Ammon's horn (tissue), 1 donor: Measurements from ENCODE around the gene IPMK.

ENCODE experiments used
- DNase-seq: peaks from one replicate; pipeline ENCODE4 v3.0.0-alpha.2; 2016; ENCODE audit warnings: low spot score

The IPMK gene

DNA sequence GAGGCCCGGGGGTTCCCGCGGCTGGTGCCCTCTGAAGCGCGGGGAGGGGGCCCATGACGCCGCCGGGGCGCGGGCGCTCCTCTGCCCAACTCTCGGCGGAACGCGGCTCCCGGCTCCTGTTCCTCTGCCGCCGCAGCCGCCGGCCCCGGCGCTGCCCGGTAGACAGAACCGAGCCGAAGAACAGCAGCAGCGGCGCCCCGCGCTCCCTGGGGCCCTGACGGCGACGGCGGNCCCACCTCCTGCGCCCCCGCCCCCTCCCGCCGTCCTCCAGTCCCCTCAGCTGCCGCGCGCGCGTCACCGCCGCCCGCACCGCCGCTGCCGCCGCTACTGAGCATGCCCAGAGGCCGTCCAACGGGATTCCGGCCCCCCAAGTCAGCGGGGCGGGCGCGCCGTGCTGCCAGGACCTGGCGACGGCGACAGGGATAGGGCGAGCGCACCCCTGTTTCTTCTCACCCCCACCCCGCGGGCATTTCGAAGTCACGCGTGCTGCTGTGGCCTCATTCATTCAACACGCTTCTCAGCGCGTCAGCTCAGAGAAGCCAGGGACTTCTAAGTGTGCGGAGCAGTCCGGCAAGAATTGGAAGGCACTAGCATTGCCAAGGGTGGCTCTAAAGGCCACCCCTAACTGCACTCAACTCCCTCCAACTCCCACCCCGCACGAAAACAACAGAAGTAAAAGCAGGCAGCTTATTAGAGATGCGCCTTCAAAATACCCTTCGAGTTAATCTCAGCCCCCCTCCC lies at the start of gene IPMK:
Gene IPMK (minus strand): TSS at position 182 of the 741 bp plus-strand sequence. CDS start 283 bp downstream, outside the sequence.
- peak; percentile 95 for DNase-seq

DNA sequence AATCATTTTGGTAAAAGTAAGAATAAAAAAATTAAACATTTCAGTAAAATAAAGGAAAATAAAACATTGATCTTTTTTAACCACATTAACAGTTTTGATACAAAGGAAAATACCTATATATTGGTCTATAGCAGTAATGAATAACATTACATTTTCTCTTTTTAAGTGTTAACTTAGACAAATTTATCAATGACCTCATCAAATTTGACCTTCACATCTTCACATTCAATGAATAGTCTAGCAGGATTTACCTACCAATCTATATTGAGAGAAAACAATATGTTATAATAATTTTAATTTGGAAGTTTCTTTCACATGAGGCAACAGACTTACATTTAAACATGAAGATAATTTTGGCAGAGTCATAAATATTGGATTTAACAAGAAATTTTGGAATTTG lies 49.2 kb upstream of the IPMK start:
- no peak for DNase-seq

DNA sequence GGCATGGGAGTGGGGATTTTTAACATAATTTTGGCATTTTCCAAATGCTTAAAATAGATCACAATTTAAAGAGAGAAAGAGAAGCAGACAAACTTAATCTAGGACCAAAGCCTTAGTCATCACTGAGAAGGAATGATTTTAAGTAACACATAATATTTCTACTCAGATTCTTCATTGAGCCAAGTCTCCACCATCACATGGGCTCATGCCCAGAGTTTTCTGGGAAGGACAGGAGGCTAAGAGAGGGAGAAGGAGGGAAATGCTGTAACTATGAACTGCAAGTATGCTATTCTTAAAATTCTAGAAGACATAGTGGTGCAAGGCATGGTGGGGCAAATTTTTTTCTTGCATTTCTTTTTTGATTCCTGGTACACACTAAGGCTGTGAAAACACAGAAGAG lies 43.3 kb upstream of the IPMK start:
- DNase-seq: no peak

DNA sequence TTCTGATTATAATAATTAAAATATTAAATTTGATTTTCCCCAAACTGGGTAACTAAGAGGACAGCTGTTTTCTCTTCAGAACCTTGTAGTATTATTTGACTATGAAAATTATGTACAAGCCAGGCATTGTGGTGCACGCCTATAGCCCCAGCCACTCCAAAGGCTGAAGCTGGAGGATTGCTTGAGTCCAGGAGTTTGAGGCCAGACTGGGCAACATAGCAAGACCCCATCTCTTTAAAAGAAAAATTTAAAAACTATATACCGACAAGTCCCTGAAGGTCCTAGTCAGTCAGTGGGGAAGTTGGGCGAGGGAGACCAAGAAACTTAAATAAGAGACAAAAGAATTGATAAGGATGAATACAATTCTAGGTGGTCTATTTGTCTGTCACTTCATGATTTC lies 40.0 kb upstream of the IPMK start:
- no peak for DNase-seq

DNA sequence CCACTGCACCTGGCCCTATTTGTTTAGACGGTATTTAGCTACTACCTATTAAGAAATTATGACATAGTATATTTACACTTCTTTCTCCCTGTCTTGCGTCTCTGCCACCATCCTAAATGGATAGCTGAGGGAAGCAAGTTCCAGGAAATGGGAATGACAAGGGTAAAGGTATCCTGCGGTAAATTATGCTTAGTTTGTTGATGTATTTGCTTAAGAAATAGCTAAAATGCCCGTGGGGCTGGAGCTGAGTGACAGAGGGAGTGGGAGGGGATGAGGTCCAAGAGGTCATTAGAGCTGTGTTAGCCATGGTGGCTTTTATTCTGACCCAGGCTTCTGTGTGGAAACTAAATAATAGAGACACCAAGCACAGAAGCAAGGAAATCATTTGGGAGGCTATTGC lies 38.1 kb upstream of the IPMK start:
- DNase-seq: no peak

DNA sequence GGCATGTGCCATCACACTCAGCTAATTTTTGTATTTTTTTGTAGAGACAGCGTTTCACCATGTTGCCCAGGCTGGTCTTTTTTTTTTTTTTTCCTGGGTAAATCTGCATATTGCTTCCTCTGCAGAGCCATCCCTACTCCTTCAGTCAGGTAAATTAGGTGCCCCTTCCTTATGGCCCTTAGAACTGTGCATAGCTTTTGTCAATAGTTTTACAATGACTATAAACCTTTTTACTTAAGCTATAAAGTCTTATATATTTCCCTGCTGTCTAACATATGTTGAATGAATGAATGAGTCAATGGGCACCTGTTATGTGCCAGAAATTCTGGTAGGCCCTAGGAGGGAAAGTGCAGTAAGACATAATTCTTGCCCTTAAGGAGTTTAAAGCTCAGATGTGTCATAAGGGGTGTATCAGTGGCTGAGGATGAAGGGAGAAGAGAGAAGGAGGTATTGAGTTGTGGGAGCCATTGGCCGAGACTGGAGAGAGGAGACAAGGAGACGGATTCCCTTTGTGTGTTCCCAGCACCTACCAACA lies 36.5 kb upstream of the IPMK start:
- no peak for DNase-seq

DNA sequence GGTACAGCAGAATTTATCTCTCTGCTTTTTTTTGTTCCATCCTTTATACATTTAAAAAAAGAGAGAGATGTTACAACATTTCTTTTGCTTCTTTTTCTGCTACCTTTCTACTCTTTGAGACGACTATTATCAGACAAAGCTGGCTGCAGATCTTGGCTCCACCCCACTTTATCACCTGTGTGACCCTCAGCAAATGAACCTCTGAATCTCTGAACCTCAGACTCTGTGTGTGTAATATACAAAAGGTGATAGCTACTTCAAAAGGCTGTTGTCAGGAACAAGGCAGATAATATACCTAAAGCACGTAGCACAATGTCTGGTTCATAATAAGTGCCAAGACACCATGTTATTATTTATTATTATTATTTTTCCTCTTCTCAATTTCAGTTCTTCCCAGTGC lies 34.6 kb upstream of the IPMK start:
- DNase-seq: no peak

DNA sequence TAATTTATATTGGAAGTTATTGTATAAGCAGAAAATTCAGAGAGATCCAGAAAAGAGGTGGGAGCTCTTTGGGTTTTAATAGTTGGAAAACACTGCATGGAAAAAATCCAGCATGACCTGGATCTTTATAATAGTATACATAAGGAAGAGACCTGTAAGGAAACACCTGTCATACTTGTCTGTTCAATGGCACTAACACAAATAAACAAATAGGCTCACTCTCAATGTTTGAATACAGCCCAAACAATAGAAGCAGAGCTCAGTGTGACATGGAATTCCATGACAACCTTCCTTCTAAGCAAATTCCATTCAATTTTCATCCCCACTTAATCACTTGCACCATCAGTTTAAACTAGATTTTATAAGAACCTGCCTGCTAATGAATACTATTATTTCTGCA lies 33.0 kb upstream of the IPMK start:
- DNase-seq: no peak

DNA sequence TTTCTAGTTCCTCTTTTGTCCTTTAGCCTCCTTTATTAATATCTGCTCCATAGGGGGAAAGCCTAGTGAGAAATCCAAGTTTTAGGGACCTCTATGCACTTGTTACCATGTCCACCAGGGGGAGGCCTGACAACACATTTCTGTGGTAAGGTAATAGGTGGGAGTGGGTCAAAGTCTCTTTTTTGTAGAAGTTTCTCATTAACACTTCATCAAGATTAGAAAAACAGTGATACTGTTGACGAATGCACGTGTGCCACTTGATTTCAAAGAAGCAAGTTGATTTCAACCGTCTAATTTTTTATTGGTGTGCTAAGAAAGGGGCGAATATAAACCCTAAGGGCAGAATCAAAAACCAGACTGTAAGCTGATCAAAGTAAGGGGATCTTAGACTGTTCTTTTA lies 31.9 kb upstream of the IPMK start:
- DNase-seq: peak; percentile 63

DNA sequence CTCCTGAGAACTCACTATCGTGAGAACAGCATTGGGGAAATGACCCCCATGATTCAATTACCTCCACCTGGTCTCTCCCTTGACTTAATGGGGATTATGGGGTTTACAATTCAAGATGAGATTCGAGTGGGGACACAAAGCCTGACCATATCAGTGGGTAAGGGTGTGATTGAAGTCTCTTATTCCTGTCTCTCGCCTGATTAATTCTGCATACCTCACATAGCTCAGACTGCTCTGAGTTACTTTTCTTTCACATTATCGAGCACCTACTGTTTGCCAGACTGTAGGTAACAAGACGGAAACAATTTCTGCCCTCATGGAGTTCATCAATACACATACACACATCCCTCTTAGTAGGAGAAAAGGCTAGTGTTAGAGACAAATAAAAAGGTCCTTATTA lies 26.3 kb upstream of the IPMK start:
- no peak for DNase-seq

DNA sequence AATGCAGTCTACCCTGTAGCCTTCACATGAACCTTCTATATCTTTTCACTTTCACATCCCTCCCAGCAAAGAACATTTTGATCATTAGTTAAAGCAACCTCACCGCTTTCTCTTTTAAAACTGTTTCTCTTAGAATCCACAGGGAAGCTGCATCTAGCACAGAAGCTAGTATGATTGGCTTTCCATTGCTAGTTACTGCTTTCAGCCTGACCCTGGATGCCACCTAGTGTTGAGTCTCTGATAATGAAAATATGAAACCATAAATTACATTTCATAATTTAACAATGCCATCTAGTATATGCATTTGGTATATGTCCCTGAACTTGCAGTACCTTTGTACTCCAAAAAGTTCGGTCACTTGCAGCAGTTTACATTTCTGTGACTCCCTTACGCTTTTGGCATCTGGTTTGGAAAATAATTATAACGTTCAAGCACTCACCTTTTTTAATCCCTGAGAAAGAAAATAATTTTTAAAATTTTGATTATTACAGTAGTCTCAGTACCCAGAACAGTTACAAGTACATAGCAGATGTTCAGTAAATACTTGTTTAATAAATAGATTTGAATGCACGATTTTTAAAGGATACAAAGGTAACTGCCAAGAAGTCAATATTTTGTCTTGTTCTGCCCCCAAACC lies 24.0 kb upstream of the IPMK start:
- peak; percentile 67 for DNase-seq

DNA sequence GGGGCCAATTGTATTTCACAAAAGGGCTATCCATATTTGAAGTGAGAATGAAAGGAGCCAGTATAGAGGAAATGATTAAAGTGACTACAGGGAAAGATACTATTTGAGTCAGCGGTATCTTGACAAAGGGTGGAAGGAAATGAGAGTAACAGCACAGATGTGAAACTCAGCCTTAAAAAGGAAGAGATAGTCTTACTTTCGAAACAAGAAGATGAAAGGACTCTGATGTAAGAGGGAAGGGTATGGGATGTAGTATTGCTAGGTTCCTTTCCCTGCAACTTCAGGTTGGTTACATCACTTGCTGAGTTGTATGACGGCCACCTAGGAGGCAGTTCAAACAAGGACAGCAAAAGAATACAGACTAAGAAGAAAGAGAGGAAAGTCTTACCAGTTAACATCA lies 14.9 kb upstream of the IPMK start:
- peak; percentile 38 for DNase-seq

DNA sequence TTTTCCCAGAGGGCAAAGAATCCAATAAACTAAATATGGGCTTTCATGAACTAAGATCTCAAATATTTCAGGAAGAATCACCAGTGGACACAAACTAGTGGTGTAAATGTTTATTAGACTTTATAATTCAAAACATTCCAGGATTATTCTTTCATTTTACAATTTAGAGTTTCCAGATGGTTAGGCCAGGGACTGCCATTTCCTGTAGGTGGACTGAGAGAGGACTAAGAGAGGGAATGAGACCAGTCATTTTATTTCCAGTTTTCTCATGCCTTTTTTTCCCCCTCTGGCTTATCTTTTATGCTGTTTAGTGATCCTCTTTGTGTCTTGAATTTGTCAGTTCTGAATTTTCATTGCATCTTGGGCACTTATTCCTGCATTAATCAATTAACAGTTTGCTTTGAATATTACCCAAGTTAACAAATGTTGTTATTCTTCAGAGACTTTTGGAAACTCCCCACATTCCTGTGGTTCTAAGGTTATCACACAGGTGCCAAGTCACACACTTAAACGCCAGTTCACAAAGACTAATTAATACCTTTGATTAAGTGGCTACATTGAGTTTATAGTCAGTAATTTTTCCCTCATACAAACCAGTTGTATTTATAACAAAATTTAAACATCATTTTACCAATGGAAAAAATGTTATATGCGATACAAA lies 13.5 kb upstream of the IPMK start:
- DNase-seq: no peak

DNA sequence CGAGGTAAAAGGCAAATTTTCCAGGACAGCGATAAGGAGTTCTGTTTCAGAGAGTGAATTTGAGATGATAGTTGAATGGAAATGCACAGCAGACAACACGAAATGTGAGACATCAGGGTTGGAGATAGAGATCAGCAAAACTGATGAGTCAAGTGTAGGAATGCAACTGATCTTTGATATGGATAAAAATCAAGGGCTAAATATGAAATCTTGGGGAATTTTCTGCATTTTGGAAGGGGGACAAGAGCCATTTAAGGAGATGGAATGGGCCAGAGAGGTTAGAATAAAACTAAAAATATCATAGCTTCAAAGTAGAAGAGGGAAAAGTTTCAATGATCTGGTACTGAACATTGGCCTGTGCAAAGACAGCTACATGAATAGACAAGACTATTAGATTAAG lies 12.8 kb upstream of the IPMK start:
- DNase-seq: no peak

DNA sequence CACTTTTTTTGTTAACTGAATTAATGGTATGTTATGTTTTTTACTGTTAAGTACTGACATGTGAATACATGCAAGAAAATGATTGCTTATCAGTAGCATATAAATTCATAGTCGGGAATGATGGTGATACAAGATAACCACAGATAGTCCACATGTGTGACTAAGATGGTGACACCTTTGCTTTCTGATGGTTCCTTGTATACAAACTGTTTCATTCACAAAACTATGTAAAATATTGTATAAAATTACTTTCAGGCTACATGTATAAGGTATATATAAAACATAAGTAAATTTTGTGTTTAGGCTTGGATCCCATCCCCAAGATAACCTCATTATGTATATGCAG lies 11.2 kb upstream of the IPMK start:
- DNase-seq: no peak

DNA sequence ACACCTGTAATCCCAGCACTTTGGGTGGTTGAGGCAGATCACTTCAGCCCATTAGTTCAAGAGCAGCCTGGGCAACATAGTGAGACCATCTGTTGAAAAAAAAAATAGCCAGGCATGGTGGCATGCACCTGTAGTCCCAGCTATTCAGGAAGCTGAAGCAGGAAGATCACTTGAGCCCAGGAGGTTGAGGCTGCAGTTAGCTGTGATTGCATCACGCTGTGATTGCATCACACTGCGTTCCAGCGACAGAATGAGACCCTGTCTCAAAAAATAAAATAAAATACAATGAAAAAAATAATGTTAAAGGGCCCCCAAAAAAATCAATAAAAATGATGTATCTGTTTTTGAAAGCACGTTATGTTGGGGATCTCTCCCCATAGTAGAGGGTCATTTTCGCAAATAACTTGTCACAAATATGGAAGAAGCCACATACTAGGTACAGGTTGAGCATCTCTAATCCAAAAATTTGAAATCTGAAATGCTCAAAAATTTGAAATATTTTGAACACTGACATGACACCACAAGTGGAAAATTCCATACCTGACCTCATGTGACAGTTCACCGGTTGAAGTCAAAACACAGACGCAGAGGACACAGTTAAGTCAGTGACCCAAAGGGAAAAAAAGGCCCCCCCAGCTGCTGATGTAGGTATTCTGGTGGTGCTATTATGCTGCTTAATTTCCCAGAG lies 10.7 kb upstream of the IPMK start:
- no peak for DNase-seq

DNA sequence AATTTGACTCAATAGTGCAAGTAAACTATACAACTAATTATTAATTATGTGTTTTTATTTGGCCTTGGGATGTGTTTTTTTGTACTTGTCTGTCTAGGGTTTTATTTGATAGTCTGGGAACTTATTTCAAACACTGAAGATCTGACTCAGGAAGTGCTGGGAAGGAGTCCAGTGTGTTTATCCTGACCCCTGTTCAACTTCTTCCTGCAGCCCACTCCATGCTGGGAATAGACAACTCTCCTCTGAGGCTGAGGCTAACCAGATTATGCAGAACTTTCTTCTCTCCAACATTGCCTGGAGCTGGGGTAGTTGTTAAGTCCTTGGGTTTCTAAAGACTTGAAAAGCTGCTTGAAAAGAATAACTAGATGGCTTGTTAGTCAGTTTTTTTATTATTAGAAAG lies 8.2 kb upstream of the IPMK start:
- DNase-seq: no peak

DNA sequence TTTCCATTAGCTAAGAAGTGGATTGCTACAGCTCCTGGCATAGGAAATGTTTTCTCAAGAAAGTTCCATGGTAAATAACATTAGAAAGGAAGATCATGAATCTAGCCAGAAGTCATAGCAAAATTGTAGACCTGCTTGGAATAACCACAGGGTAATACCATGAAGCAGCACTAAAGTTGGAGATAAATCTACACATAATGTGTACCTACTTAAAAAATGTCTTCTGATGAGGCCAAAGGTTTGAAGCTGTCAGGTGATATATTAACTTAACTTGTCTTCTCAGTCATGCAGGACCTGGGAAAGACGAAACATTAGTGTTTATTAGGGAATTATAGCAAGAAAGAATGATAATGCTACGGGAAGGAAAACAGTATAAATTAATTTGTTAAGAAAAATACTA lies 7.6 kb upstream of the IPMK start:
- no peak for DNase-seq

DNA sequence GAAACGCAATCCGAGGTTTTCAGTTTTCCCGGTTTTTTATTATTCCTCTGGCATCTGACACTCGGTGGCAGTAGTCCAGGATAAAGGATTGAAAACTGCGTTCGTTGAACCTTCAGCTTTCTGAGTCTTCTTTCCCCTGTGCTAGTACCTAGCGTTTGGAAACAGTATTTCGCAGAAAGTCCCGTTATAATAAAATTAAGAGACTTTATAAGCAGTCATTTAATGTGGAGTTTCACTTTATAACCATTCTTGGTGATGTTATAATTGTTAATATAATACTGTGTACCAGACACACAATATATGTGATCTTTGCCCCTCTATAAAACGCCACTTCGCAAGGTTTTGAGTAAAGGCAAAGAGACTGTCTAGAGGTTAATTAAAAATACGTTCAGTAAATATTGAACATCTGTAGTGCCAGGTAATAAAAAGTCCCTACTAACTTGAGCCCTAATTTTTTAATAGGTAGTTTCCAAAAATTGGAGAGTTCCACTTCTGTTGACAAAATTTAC lies 2.1 kb upstream of the IPMK start:
- DNase-seq: no peak

DNA sequence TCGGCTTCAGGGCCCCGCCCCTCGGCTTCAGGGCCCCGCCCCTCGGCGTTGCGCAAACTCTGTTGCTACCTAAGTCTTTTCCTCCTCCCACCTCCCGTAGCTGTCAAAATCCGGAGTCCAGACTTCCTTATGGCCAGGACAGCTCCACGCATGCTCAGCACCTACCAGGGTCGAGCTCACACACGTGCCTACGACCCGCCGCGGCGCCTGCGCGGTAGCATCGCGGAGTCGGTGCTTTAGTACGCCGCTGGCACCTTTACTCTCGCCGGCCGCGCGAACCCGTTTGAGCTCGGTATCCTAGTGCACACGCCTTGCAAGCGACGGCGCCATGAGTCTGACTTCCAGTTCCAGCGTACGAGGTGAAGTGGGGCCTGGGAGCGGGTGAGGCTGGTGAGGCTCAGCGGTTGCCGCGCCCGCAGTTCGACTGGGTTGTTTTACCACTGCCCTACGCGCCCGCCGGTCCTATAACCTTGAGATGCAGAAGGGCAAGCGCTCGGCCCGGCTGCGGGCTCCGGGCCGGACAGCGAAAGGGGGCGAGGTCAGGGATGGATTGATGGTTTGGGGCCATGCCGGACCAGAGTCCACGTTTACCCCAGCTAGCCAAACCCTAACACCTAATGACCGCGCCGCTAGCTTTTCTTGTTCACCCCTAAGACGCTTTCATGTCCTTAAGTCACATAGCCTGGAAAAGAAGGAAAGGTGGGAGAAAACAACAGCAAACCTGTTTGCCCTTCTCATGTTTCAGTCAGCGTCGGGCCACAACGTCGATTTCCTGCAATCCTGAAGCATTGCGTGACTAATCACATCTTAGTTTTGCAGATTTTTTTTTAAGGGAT lies 1.5 kb upstream of the IPMK start, which contains the start of gene CISD1:
Gene CISD1 (plus strand): TSS at position 217 of the 836 bp plus-strand sequence. CDS start 112 bp downstream, at position 329.
- peak; percentile 98 for DNase-seq

DNA sequence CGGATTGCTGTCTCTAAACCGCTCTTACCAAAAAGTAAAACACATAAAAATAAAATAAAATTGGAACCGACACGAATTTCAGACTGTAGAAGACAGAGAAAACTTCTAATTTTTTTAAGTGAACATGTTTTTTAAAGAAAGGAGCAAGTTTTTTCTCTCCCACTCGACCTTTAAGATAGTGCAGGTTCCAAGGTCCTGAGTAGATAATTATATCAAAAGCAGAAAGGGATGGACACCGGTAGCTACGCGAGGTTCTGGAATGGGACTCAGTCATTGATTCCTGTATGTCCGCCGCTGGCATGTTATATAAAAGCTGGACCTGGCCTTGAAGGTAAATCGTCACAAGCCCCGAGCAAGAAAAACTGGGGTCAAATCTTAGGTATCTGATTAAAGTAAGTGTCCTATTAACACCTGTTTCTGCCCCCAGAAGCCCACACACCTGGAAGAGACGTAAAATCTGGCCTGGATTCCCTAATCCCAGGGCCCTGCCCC lies 806 bp upstream of the IPMK start:
- no peak for DNase-seq
